Endothelial cell (in vitro differentiated cells): ENCODE data around the gene PRPF8. TPM values are rescaled to one million over a fixed set of nuclear protein-coding genes. Genes with fewer than 3 reads are reported as not detected.
"Not testable (repeated sequence)": the region's sequence is repeated elsewhere in the genome, so short reads cannot be mapped to it uniquely, and the experiment has no call there.

Source experiments
- DNase-seq: peaks from one replicate; pipeline ENCODE4 v3.0.0; 2021; ENCODE audit warnings: low spot score
- H3K27ac Mint-ChIP-seq: one replicate; pipeline ENCODE4 v1.8.0; 2021; ENCODE audit warnings: mixed read lengths, inconsistent platforms; ENCODE audit not compliant: unreplicated experiment
- H3K27me3 Mint-ChIP-seq: one replicate; pipeline ENCODE4 v1.8.0; 2021; ENCODE audit warnings: mild to moderate bottlenecking, moderate library complexity, mixed read lengths, inconsistent platforms; ENCODE audit not compliant: unreplicated experiment
- H3K36me3 Mint-ChIP-seq: one replicate; pipeline ENCODE4 v1.8.0; 2021; ENCODE audit warnings: mild to moderate bottlenecking, low read depth, mixed read lengths, inconsistent platforms; ENCODE audit not compliant: unreplicated experiment
- H3K4me1 Mint-ChIP-seq: one replicate; pipeline ENCODE4 v1.8.0; 2021; ENCODE audit warnings: mild to moderate bottlenecking, mixed read lengths, inconsistent platforms; ENCODE audit not compliant: unreplicated experiment
- H3K4me3 Mint-ChIP-seq: one replicate; pipeline ENCODE4 v1.8.0; 2021; ENCODE audit warnings: mild to moderate bottlenecking, mixed read lengths, inconsistent platforms; ENCODE audit not compliant: unreplicated experiment
- H3K9me3 Mint-ChIP-seq: one replicate; pipeline ENCODE4 v1.8.0; 2021; ENCODE audit warnings: mixed read lengths, inconsistent platforms; ENCODE audit not compliant: unreplicated experiment
- total RNA-seq: library from RNA; stranded (reverse); fragmentation: NEBNext Ultra II Directional; extraction: Animal tissue kit (Norgen Biotek cat#: 25700); gene quantifications from one replicate; pipeline ENCODE4 v1.2.1, GENCODE V29; 2021; ENCODE audit not compliant: unreplicated experiment
- TF ChIP-seq, protein P1 (sequence below): fragments of 200-600 bp; sonication (generic); IDR thresholded peaks from one replicate; pipeline ENCODE4 v1.5.0; 2021; ENCODE audit warnings: antibody characterized with exemption; ENCODE audit not compliant: unreplicated experiment

PRPF8 gene
- total RNA-seq, 1 donor from 2014 or later = 295 TPM

DNA sequence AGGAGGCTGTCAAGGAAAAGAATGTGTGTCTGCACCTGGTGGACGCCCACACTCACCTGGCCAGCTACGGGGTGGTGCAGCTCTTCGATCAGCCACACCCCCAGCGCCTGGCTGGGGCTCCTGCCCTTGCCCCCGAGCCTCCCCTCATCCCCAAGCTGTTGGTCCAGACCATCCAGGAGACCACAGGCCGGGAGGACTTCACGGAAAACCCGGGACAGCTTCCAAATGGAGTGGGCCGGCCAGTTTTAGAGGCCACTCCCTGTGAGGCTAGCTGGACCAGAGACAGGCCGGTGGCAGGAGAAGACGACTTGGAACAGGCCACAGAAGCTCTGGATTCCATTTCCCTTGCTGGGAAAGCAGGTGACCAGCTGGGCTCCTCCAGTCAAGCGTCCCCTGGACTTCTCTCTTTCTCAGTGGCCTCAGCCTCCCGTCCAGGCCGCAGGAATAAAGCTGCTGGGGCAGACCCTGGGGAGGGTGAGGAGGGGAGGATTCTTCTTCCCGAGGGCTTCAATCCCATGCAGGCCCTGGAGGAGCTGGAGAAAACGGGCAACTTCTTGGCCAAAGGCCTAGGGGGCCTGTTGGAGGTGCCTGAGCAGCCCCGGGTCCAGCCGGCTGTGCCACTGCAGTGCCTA lies 42.1 kb upstream of the PRPF8 start:
- Mint-ChIP-seq H3K9me3 (no peaks in the 10 kb centered on the region), H3K27me3 (peaks cover 10% of the 10 kb centered on the region)

DNA sequence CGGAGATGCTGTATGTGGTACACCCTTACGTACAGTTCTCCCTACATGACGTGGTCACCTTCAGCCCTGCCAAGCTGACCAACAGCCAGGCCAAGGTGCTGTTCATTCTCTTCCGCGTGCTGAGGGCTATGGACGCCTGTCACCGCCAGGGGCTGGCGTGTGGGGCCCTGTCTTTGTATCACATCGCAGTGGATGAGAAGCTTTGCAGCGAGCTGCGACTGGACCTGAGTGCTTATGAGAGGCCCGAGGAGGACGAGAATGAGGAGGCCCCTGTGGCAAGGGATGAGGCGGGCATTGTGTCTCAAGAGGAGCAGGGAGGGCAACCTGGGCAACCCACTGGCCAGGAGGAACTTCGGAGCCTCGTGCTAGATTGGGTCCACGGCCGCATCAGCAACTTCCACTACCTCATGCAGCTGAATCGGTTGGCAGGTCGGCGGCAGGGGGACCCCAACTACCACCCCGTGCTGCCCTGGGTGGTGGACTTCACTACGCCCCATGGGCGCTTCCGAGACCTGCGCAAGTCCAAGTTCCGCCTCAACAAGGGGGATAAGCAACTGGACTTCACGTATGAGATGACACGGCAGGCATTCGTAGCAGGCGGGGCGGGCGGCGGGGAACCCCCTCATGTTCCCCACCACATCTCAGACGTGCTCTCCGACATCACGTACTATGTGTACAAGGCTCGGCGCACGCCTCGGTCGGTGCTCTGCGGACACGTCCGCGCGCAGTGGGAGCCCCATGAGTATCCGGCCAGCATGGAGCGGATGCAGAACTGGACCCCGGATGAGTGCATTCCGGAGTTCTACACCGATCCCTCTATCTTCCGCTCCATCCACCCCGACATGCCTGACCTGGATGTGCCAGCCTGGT lies 41.2 kb upstream of the PRPF8 start:
- DNase-seq = no peak
- Mint-ChIP-seq H3K27ac (peak overlapping the region; percentile 72), H3K4me3 (peak overlapping the region; percentile 44), H3K27me3 (peaks cover 10% of the 10 kb centered on the region), H3K36me3 (peaks cover 8% of the 10 kb centered on the region), H3K9me3 (no peaks in the 10 kb centered on the region), H3K4me1 (peaks cover 7% of the 10 kb centered on the region)
- TF ChIP-seq, protein P1, sequence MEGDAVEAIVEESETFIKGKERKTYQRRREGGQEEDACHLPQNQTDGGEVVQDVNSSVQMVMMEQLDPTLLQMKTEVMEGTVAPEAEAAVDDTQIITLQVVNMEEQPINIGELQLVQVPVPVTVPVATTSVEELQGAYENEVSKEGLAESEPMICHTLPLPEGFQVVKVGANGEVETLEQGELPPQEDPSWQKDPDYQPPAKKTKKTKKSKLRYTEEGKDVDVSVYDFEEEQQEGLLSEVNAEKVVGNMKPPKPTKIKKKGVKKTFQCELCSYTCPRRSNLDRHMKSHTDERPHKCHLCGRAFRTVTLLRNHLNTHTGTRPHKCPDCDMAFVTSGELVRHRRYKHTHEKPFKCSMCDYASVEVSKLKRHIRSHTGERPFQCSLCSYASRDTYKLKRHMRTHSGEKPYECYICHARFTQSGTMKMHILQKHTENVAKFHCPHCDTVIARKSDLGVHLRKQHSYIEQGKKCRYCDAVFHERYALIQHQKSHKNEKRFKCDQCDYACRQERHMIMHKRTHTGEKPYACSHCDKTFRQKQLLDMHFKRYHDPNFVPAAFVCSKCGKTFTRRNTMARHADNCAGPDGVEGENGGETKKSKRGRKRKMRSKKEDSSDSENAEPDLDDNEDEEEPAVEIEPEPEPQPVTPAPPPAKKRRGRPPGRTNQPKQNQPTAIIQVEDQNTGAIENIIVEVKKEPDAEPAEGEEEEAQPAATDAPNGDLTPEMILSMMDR = no peak

More for the DNA sequence above, 42.1 kb upstream of the PRPF8 start:
- Mint-ChIP-seq H3K27ac (no peak overlapping the region), H3K4me3 (no peak overlapping the region), H3K36me3 (peaks cover 8% of the 10 kb centered on the region), H3K4me1 (peaks cover 7% of the 10 kb centered on the region)
- TF ChIP-seq, protein P1 = no peak
- DNase-seq = no peak

DNA sequence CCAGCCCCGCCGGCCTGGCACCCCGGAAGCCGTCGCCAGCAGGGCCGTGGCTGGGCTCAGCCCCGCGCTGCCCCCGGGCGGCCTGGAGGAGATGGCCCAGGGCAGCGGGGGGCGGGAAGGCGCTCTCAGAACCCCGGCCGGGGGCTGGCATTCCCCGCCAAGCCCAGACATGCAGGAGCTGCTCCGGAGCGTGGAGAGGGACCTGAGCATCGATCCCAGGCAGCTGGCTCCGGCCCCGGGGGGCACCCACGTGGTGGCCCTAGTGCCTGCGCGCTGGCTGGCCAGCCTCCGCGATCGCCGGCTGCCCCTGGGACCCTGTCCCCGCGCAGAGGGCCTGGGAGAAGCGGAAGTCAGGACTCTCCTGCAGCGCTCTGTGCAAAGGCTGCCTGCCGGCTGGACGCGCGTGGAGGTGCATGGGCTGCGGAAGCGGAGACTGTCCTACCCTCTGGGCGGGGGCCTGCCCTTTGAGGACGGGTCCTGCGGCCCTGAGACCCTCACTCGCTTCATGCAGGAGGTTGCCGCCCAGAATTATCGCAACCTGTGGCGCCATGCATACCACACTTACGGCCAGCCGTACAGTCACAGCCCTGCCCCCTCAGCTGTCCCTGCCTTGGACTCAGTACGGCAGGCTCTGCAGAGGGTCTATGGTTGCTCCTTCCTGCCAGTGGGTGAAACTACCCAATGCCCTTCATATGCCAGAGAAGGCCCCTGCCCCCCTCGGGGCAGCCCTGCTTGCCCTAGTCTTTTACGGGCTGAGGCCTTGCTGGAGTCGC lies 40.4 kb upstream of the PRPF8 start:
- peaks cover 7% of the 10 kb centered on the region for H3K4me1 Mint-ChIP-seq
- no peak overlapping the region for H3K27ac Mint-ChIP-seq
- DNase-seq = no peak
- TF ChIP-seq, protein P1 = no peak
- peak overlapping the region; percentile 44 for H3K4me3 Mint-ChIP-seq
- H3K9me3 Mint-ChIP-seq = no peaks in the 10 kb centered on the region
- peaks cover 8% of the 10 kb centered on the region for H3K36me3 Mint-ChIP-seq
- H3K27me3 Mint-ChIP-seq = peaks cover 11% of the 10 kb centered on the region

DNA sequence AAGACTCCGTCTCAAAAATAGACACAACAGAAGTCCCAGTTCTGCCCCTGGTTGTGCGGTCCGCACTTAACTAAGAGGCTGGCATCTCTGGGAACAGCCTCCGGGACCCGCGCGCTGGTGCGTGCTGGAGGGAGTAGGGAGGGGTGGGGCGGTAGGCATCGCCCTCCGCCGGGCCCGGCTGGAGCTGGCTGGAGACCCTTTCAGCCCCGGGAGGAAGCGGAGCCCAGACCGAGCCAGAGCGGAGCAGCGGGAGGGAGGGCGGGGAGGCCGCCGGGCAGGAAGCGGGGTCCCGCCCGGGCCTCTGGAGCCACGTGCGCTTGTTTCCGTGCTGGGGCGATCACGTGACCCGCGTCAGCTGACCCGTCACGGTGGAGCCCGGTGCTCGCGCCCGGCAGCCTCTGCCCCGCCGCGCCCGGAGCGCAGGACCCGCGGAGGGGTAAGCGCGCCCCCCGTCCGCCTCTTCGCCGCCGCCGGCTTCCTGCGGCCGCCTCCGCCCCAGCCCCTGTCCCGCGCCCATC lies 39.7 kb upstream of the PRPF8 start, which contains the start of gene WDR81:
Gene WDR81, plus strand, starts transcription at position 354 of the 518 bp plus-strand sequence. CDS start 256 bp downstream, outside the sequence.
- H3K27ac Mint-ChIP-seq = no peak within 1 kb of the TSS
- H3K36me3 Mint-ChIP-seq = peaks cover 2% of the 10 kb centered on the region
- TF ChIP-seq, protein P1 = no peak
- H3K4me1 Mint-ChIP-seq = peaks cover 7% of the 10 kb centered on the region
- peaks cover 9% of the 10 kb centered on the region for H3K27me3 Mint-ChIP-seq
- H3K4me3 Mint-ChIP-seq = peak within 1 kb of the TSS; percentile 79
- H3K9me3 Mint-ChIP-seq = no peaks in the 10 kb centered on the region
- peak; percentile 81 for DNase-seq

DNA sequence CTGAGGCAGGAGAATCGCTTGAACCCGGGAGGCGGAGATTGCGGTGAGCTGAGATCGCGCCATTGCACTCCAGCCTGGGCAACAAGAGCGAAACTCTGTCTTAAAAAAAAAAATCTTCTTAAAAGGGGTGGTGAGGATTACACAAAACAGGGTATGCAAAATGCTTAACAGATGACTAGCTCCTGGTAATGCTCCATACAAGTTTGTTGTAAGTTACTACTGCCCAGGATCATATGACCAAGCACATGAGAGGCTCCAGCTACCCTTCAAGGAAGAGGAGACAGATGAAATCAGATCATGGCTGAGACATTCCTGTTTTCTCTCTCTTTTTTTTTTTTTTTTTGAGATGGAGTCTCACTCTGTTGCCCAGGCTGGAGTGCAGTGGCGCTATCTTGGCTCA lies 37.4 kb upstream of the PRPF8 start:
- not testable (repeated sequence) for H3K4me3 Mint-ChIP-seq, H3K36me3 Mint-ChIP-seq, H3K27ac Mint-ChIP-seq, DNase-seq, H3K9me3 Mint-ChIP-seq, H3K27me3 Mint-ChIP-seq
- peaks cover 14% of the 10 kb centered on the region for H3K4me1 Mint-ChIP-seq
